Stimulated activated naive CD8-positive, alpha-beta T cell treated with anti-CD3 and anti-CD28 coated beads, Interleukin-15, Interleukin-2, amounts not matched to agents 100 ng/mL and 50 ng/mL, for 24 hours (primary cell): ENCODE data around the gene RNF151.
A peak's percentile ranks its signal among the peaks of the same experiment; 100 is the strongest.

Experiments
- H3K27ac Mint-ChIP-seq: one replicate; pipeline ENCODE4 v1.8.0; 2021; ENCODE audit warnings: mild to moderate bottlenecking, mixed read lengths
- H3K27me3 Mint-ChIP-seq: one replicate; pipeline ENCODE4 v1.8.0; 2021; ENCODE audit warnings: mixed read lengths
- H3K36me3 Mint-ChIP-seq: one replicate; pipeline ENCODE4 v1.8.0; 2021; ENCODE audit warnings: low read depth, mixed read lengths
- H3K4me1 Mint-ChIP-seq: one replicate; pipeline ENCODE4 v1.8.0; 2021; ENCODE audit warnings: low read depth, mixed read lengths
- H3K4me3 Mint-ChIP-seq: one replicate; pipeline ENCODE4 v1.8.0; 2021; ENCODE audit warnings: mild to moderate bottlenecking, mixed read lengths
- H3K9me3 Mint-ChIP-seq: one replicate; pipeline ENCODE4 v1.8.0; 2021; ENCODE audit warnings: mixed read lengths

The RNF151 gene

GRCh38 chr16:1987198-1987597, 20.5 kb downstream of the RNF151 start:
- Mint-ChIP-seq H3K9me3 (no peaks in the 10 kb centered on the region), H3K27ac (no peak overlapping the region), H3K4me1 (peaks cover 26% of the 10 kb centered on the region), H3K4me3 (no peak overlapping the region), H3K27me3 (peaks cover 28% of the 10 kb centered on the region), H3K36me3 (peaks cover 7% of the 10 kb centered on the region)

GRCh38 chr16:1989209-1990100, 22.8 kb downstream of the RNF151 start, which contains the start of gene SYNGR3:
Gene SYNGR3 (plus strand): TSS chr16:1989970. CDS start chr16:1990103, 133 bp downstream.
- Mint-ChIP-seq H3K27me3 (peaks cover 17% of the 10 kb centered on the region), H3K9me3 (no peaks in the 10 kb centered on the region), H3K36me3 (peaks cover 7% of the 10 kb centered on the region), H3K27ac (no peak within 1 kb of the TSS), H3K4me3 (peak within 1 kb of the TSS; percentile 66), H3K4me1 (peaks cover 29% of the 10 kb centered on the region)

GRCh38 chr16:1990101-1990350, 23.4 kb downstream of the RNF151 start:
- peaks cover 17% of the 10 kb centered on the region for H3K27me3 Mint-ChIP-seq
- no peak overlapping the region for H3K4me3 Mint-ChIP-seq
- H3K9me3 Mint-ChIP-seq, result no peaks in the 10 kb centered on the region
- H3K27ac Mint-ChIP-seq, result no peak overlapping the region
- peaks cover 29% of the 10 kb centered on the region for H3K4me1 Mint-ChIP-seq
- H3K36me3 Mint-ChIP-seq, result peaks cover 7% of the 10 kb centered on the region

GRCh38 chr16:1990351-1991134, 23.9 kb downstream of the RNF151 start:
- H3K27ac Mint-ChIP-seq, result peak overlapping the region; percentile 78
- H3K9me3 Mint-ChIP-seq, result no peaks in the 10 kb centered on the region
- peak overlapping the region; percentile 66 for H3K4me3 Mint-ChIP-seq
- H3K4me1 Mint-ChIP-seq, result peaks cover 24% of the 10 kb centered on the region
- peaks cover 11% of the 10 kb centered on the region for H3K36me3 Mint-ChIP-seq
- H3K27me3 Mint-ChIP-seq, result peaks cover 17% of the 10 kb centered on the region

- Mint-ChIP-seq H3K36me3 (peaks cover 11% of the 10 kb centered on the region), H3K9me3 (no peaks in the 10 kb centered on the region), H3K4me1 (peaks cover 23% of the 10 kb centered on the region), H3K4me3 (peak overlapping the region; percentile 66), H3K27me3 (peaks cover 17% of the 10 kb centered on the region), H3K27ac (peak overlapping the region; percentile 78)
Measured at GRCh38 chr16:1991135-1991551, 24.5 kb downstream of the RNF151 start.

GRCh38 chr16:1991588-1991947, 24.9 kb downstream of the RNF151 start:
- Mint-ChIP-seq H3K27me3 (peaks cover 17% of the 10 kb centered on the region), H3K9me3 (no peaks in the 10 kb centered on the region), H3K36me3 (peaks cover 7% of the 10 kb centered on the region), H3K4me3 (peak overlapping the region; percentile 66), H3K4me1 (peaks cover 24% of the 10 kb centered on the region), H3K27ac (peak overlapping the region; percentile 78)

- H3K27me3 Mint-ChIP-seq, result peaks cover 17% of the 10 kb centered on the region
- peak overlapping the region; percentile 23 for H3K4me3 Mint-ChIP-seq
- peaks cover 5% of the 10 kb centered on the region for H3K36me3 Mint-ChIP-seq
- H3K9me3 Mint-ChIP-seq, result no peaks in the 10 kb centered on the region
- H3K4me1 Mint-ChIP-seq, result peaks cover 26% of the 10 kb centered on the region
- H3K27ac Mint-ChIP-seq, result no peak overlapping the region
Measured at GRCh38 chr16:1991948-1992703, 25.5 kb downstream of the RNF151 start.

- H3K36me3 Mint-ChIP-seq, result peaks cover 10% of the 10 kb centered on the region
- no peaks in the 10 kb centered on the region for H3K9me3 Mint-ChIP-seq
- H3K4me1 Mint-ChIP-seq, result peaks cover 31% of the 10 kb centered on the region
- H3K27me3 Mint-ChIP-seq, result peaks cover 16% of the 10 kb centered on the region
- no peak overlapping the region for H3K27ac Mint-ChIP-seq
- H3K4me3 Mint-ChIP-seq, result no peak overlapping the region
Measured at GRCh38 chr16:1992704-1993317, 26.2 kb downstream of the RNF151 start.

- Mint-ChIP-seq H3K27me3 (peaks cover 10% of the 10 kb centered on the region), H3K4me3 (peak overlapping the region; percentile 35), H3K27ac (no peak overlapping the region), H3K9me3 (no peaks in the 10 kb centered on the region), H3K4me1 (peaks cover 31% of the 10 kb centered on the region), H3K36me3 (peaks cover 17% of the 10 kb centered on the region)
Measured at GRCh38 chr16:1993731-1994131, 27.1 kb downstream of the RNF151 start.

- no peaks in the 10 kb centered on the region for H3K27me3 Mint-ChIP-seq
- peaks cover 25% of the 10 kb centered on the region for H3K36me3 Mint-ChIP-seq
- H3K27ac Mint-ChIP-seq, result peak overlapping the region; percentile 52
- H3K9me3 Mint-ChIP-seq, result no peaks in the 10 kb centered on the region
- H3K4me3 Mint-ChIP-seq, result no peak overlapping the region
- H3K4me1 Mint-ChIP-seq, result peaks cover 14% of the 10 kb centered on the region
Measured at GRCh38 chr16:1997494-1998359, 31.1 kb downstream of the RNF151 start.

GRCh38 chr16:1998360-1998835, 31.7 kb downstream of the RNF151 start:
- Mint-ChIP-seq H3K36me3 (peaks cover 25% of the 10 kb centered on the region), H3K4me1 (peaks cover 14% of the 10 kb centered on the region), H3K27me3 (no peaks in the 10 kb centered on the region), H3K4me3 (no peak overlapping the region), H3K9me3 (no peaks in the 10 kb centered on the region), H3K27ac (no peak overlapping the region)

- no peaks in the 10 kb centered on the region for H3K27me3 Mint-ChIP-seq
- H3K36me3 Mint-ChIP-seq, result peaks cover 25% of the 10 kb centered on the region
- no peaks in the 10 kb centered on the region for H3K9me3 Mint-ChIP-seq
- no peak overlapping the region for H3K27ac Mint-ChIP-seq
- H3K4me3 Mint-ChIP-seq, result no peak overlapping the region
- peaks cover 9% of the 10 kb centered on the region for H3K4me1 Mint-ChIP-seq
Measured at GRCh38 chr16:1998852-1999801, 32.5 kb downstream of the RNF151 start.
